ENCODE results near the gene SRBD1.

The SRBD1 gene

DNA sequence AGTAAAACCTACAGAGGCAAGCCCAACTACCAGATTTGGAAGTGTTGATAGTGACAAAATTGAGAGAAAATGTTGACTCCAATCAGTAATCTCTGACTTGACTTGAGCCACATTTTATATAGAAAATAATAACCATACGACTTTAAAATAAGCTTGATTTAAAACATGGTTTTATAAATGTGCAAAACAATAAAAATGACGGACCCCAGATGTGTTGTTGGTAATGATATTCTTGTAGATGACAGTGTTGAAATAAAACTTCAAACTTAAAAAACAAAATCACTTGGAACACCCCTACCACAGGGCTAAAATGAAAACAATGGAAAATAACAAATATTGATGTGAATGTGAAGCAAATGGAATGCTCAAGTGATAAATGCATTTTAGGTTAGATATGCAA is 188.1 kb downstream of the SRBD1 start:
- TF ChIP-seq EZH2phosphoT487 (IDR thresholded peaks at IDR 0.05; ENCODE audit: low read length) (no peak), EZH2 (optimal IDR thresholded peaks at IDR 0.05; ENCODE audit: low read depth, low read length) (no peak)
- TF ChIP-seq, protein P1, sequence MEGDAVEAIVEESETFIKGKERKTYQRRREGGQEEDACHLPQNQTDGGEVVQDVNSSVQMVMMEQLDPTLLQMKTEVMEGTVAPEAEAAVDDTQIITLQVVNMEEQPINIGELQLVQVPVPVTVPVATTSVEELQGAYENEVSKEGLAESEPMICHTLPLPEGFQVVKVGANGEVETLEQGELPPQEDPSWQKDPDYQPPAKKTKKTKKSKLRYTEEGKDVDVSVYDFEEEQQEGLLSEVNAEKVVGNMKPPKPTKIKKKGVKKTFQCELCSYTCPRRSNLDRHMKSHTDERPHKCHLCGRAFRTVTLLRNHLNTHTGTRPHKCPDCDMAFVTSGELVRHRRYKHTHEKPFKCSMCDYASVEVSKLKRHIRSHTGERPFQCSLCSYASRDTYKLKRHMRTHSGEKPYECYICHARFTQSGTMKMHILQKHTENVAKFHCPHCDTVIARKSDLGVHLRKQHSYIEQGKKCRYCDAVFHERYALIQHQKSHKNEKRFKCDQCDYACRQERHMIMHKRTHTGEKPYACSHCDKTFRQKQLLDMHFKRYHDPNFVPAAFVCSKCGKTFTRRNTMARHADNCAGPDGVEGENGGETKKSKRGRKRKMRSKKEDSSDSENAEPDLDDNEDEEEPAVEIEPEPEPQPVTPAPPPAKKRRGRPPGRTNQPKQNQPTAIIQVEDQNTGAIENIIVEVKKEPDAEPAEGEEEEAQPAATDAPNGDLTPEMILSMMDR (IDR thresholded peaks at IDR 0.05; ENCODE audit: low read length) = no peak
- no peaks in the 10 kb centered on the region for H3F3A ChIP-seq (ENCODE audit: insufficient read depth, low read length)
- no peaks in the 10 kb centered on the region for H3K27me3 ChIP-seq (replicated peaks; ENCODE audit: insufficient read depth, low read length)
- H3K79me2 ChIP-seq (ENCODE audit: low read length) = no peaks in the 10 kb centered on the region
- no peak overlapping the region for H3K9ac ChIP-seq (ENCODE audit: low read length)
- no peaks in the 10 kb centered on the region for H3K4me1 ChIP-seq (ENCODE audit: low read length)
- no peaks in the 10 kb centered on the region for H3K9me3 ChIP-seq (replicated peaks; ENCODE audit: insufficient read depth, low read length)
- no peak overlapping the region for H2AFZ ChIP-seq (ENCODE audit: low read length)
- no peak for DNase-seq
- H3K4me2 ChIP-seq (ENCODE audit: low read depth, low read length) = no peak overlapping the region
- no peaks in the 10 kb centered on the region for H4K20me1 ChIP-seq (ENCODE audit: insufficient read depth, low read length)
- no peaks in the 10 kb centered on the region for H3K36me3 ChIP-seq (replicated peaks; ENCODE audit: insufficient read depth, low read length)
- no peaks in the 10 kb centered on the region for H3K9me2 ChIP-seq (replicated peaks; ENCODE audit: insufficient read depth, low read length)
- H3K4me3 ChIP-seq (ENCODE audit: low read length) = no peak overlapping the region
- no peak overlapping the region for H3K27ac ChIP-seq (ENCODE audit: low read length)

DNA sequence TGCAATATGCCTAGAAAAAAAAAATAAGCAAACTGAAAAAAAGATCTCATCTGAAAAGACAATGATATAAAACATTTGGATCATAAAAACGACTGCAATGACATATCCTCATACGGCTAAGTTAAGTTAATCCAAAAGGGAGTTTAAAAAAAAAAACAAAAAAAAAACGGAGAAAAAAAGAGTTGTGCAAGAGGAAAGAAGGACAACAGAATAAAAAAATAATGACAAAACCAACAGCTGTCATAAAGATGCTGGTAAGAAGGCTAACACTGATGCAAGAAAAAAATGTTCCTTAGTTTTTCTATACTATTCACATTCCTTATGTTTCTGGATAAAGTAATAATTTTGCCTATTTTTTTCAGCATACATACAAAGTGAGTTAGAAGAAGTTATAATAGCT is 192.5 kb downstream of the SRBD1 start:
- Histone ChIP-seq H3K9me2 (replicated peaks; ENCODE audit: insufficient read depth, low read length) (no peaks in the 10 kb centered on the region), H2AFZ (ENCODE audit: low read length) (no peak overlapping the region), H3K4me1 (ENCODE audit: low read length) (peaks cover 6% of the 10 kb centered on the region), H3K9ac (ENCODE audit: low read length) (no peak overlapping the region), H3K79me2 (ENCODE audit: low read length) (no peaks in the 10 kb centered on the region), H3K36me3 (replicated peaks; ENCODE audit: insufficient read depth, low read length) (no peaks in the 10 kb centered on the region), H3K9me3 (replicated peaks; ENCODE audit: insufficient read depth, low read length) (no peaks in the 10 kb centered on the region), H3K4me3 (ENCODE audit: low read length) (no peak overlapping the region), H3F3A (ENCODE audit: insufficient read depth, low read length) (peaks cover 5% of the 10 kb centered on the region), H3K27me3 (replicated peaks; ENCODE audit: insufficient read depth, low read length) (no peaks in the 10 kb centered on the region), H4K20me1 (ENCODE audit: insufficient read depth, low read length) (no peaks in the 10 kb centered on the region), H3K4me2 (ENCODE audit: low read depth, low read length) (no peak overlapping the region), H3K27ac (ENCODE audit: low read length) (no peak overlapping the region)
- TF ChIP-seq EZH2 (optimal IDR thresholded peaks at IDR 0.05; ENCODE audit: low read depth, low read length) = no peak
- TF ChIP-seq EZH2phosphoT487 (IDR thresholded peaks at IDR 0.05; ENCODE audit: low read length) = no peak
- TF ChIP-seq, protein P1 (IDR thresholded peaks at IDR 0.05; ENCODE audit: low read length) = no peak
- no peak for DNase-seq

DNA sequence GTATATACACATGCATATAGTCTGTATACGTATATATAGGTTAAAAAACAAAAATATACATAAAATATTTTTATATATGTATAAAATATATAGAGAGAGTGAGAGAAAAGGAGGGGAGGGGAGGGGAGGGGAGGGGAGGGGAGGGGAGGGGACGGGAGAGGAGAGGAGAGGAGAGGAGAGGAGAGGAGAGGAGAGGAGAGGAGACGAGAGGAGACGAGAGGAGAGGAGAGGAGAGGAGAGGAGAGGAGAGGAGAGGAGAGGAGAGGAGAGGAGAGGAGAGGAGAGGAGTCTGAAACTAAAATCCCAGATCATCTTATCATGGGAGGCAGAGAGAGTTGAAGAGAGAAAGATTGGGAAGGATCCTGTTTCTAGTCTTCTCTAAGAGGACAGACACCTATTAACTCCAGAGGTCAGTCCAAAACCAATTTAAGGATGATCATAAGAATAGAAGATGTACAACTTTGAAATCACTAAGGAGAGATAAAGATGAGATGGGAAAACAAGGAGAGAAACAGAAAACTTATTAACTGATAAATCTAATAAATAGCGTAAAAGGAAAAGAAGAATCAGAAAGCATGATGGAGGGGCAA is 195.4 kb downstream of the SRBD1 start:
- Histone ChIP-seq H4K20me1 (ENCODE audit: insufficient read depth, low read length) (no peaks in the 10 kb centered on the region), H3K79me2 (ENCODE audit: low read length) (0 out of 2 replicates have a peak, but pooled peaks cover 8% of the 10 kb centered on the region), H3K9me3 (replicated peaks; ENCODE audit: insufficient read depth, low read length) (no peaks in the 10 kb centered on the region), H2AFZ (ENCODE audit: low read length) (no peak overlapping the region), H3K27ac (ENCODE audit: low read length) (no peak overlapping the region), H3K4me3 (ENCODE audit: low read length) (no peak overlapping the region), H3F3A (ENCODE audit: insufficient read depth, low read length) (peaks cover 22% of the 10 kb centered on the region), H3K4me2 (ENCODE audit: low read depth, low read length) (no peak overlapping the region), H3K4me1 (ENCODE audit: low read length) (peaks cover 15% of the 10 kb centered on the region), H3K9me2 (replicated peaks; ENCODE audit: insufficient read depth, low read length) (no peaks in the 10 kb centered on the region), H3K27me3 (replicated peaks; ENCODE audit: insufficient read depth, low read length) (no peaks in the 10 kb centered on the region), H3K9ac (ENCODE audit: low read length) (no peak overlapping the region), H3K36me3 (replicated peaks; ENCODE audit: insufficient read depth, low read length) (no peaks in the 10 kb centered on the region)
- no peak for TF ChIP-seq EZH2phosphoT487 (IDR thresholded peaks at IDR 0.05; ENCODE audit: low read length)
- TF ChIP-seq, protein P1 (IDR thresholded peaks at IDR 0.05; ENCODE audit: low read length) = no peak
- no peak for TF ChIP-seq EZH2 (optimal IDR thresholded peaks at IDR 0.05; ENCODE audit: low read depth, low read length)
- no peak for DNase-seq

Measured in MM.1S (cell line).